ENCODE results near the gene GPC5. TPM values are rescaled to one million over a fixed set of nuclear protein-coding genes. Genes with fewer than 3 reads are reported as not detected.

Gene GPC5
- total and polyA plus RNA-seq, 9 of the 15 experiments (the other 6 are each of a cell fraction or from before 2014, with no cell fraction given) = 0.18 to 0.27 TPM; not detected in 7

- TF ChIP-seq TCF7 (IDR thresholded peaks at IDR 0.05; ENCODE audit: borderline replicate concordance) = no peak
- no peak for TF ChIP-seq GTF3C2 (IDR thresholded peaks at IDR 0.05; ENCODE audit: borderline replicate concordance, extremely low read depth, insufficient read length)
Measured at GRCh38 chr13:92197669-92198068, 799.2 kb downstream of the GPC5 start (continued).

- Histone ChIP-seq H3K9me1 (ENCODE audit: control insufficient read depth, insufficient read depth, low read length) (no peaks in the 10 kb centered on the region), H3K4me2 (ENCODE audit: insufficient read depth, low read length) (no peak overlapping the region), H3K36me3 (ENCODE audit: control insufficient read depth, insufficient read depth, low read length) (no peaks in the 10 kb centered on the region), H3K9me3 (replicated peaks; ENCODE audit: control insufficient read depth, insufficient read depth, low read depth, low read length) (no peaks in the 10 kb centered on the region), H3K79me2 (ENCODE audit: control insufficient read depth, insufficient read depth, low read length) (no peaks in the 10 kb centered on the region), H2AFZ (ENCODE audit: low read depth, low read length) (no peak overlapping the region), H3K27me3 (ENCODE audit: control insufficient read depth in 2 of 2, insufficient read depth in 2 of 2, low read length in 2 of 2) (no peaks in the 10 kb centered on the region), H4K20me1 (replicated peaks; ENCODE audit: control insufficient read depth, insufficient read depth, low read length) (no peaks in the 10 kb centered on the region), H3K4me1 (replicated peaks in 1 of 2; ENCODE audit: control insufficient read depth in 2 of 2, insufficient read depth in 2 of 2, low read length in 2 of 2) (no peaks in the 10 kb centered on the region), H3K9ac (ENCODE audit: insufficient read depth in 1 of 2, low read depth in 2 of 2, low read length in 2 of 2) (no peak overlapping the region), H3K27ac (ENCODE audit: extremely low read depth, low read depth, low read length) (no peak overlapping the region), H3K4me3 (no peak overlapping the region)
- no peak for TF ChIP-seq CTCF (IDR thresholded peaks at IDR 0.05 in 2 of 3, conservative IDR thresholded peaks at IDR 0.05 in 1 of 3; ENCODE audit: insufficient read depth in 2 of 3, low read depth in 1 of 3, low read length in 3 of 3)
- no peak for TF ChIP-seq BHLHE40 (IDR thresholded peaks at IDR 0.05; ENCODE audit: low read length)
- in situ Hi-C loops (cut with MboI) (no loop called here), intact Hi-C loops (cut with micrococcal nuclease) (no loop called here)
- BruUV-seq (replicated peaks) = no TSS peak
- ChIA-PET CTCF (ENCODE audit: low intra/inter-chr PET ratio) (no interaction called here), POLR2A (no interaction called here)
- no peak for ATAC-seq
- no peak for FAIRE-seq
- no peak for DNase-seq (ENCODE audit: extremely low read depth in 1 of 4, low spot score in 3 of 4)
- WGBS (ENCODE audit: insufficient coverage, low coverage, missing lambda C conversion rate) = 0% methylated on average over 4 of the region's 4 CpGs
Measured at GRCh38 chr13:92218615-92219014, 820.2 kb downstream of the GPC5 start.
